ENCODE measurements around the gene ISLR2. TPM values are rescaled to one million over a fixed set of nuclear protein-coding genes. Genes with fewer than 3 reads are reported as not detected.
"Not testable (repeated sequence)": the region's sequence is repeated elsewhere in the genome, so short reads cannot be mapped to it uniquely, and the experiment has no call there.

Gene ISLR2
- total RNA-seq, result 113 TPM

GRCh38 chr15:74130155-74130848, at the start of gene ISLR2:
Gene ISLR2, plus strand, starts transcription at chr15:74130586. Its CDS starts 2,169 bp downstream, at chr15:74132755.
- FAIRE-seq (no peak), DNase-seq (ENCODE audit: low spot score in 2 of 2) (no peak)

GRCh38 chr15:74082450-74082849, 47.9 kb upstream of the ISLR2 start, which contains the start of gene GOLGA6A:
Gene GOLGA6A, minus strand, starts transcription at chr15:74082550. Its CDS starts 41 bp downstream, at chr15:74082509.
- DNase-seq (ENCODE audit: low spot score in 2 of 2), result not testable (repeated sequence)

GRCh38 chr15:74094567-74094966, 35.8 kb upstream of the ISLR2 start:
- not testable (repeated sequence) for FAIRE-seq; DNase-seq (ENCODE audit: low spot score in 2 of 2)

More at GRCh38 chr15:74082450-74082849, 47.9 kb upstream of the ISLR2 start, which contains the start of gene GOLGA6A:
- not testable (repeated sequence) for FAIRE-seq

GRCh38 chr15:74095610-74096009, 34.8 kb upstream of the ISLR2 start:
- not testable (repeated sequence) for FAIRE-seq; DNase-seq (ENCODE audit: low spot score in 2 of 2)

GRCh38 chr15:74096753-74097474, 33.5 kb upstream of the ISLR2 start:
- not testable (repeated sequence) for FAIRE-seq; DNase-seq (ENCODE audit: low spot score in 2 of 2)

- DNase-seq (ENCODE audit: low spot score in 2 of 2), result peak; percentile 68 to 88
- not testable (repeated sequence) for FAIRE-seq
These were observed 30.2 kb upstream of the ISLR2 start for GRCh38 chr15:74099963-74100733.

- FAIRE-seq, result no peak
- no peak for DNase-seq (ENCODE audit: low spot score in 2 of 2)
These were observed 22.3 kb upstream of the ISLR2 start for GRCh38 chr15:74108111-74108510.

GRCh38 chr15:74108611-74109010, 21.8 kb upstream of the ISLR2 start:
- DNase-seq (ENCODE audit: low spot score in 2 of 2); FAIRE-seq: not testable (repeated sequence)

GRCh38 chr15:74109713-74110112, 20.7 kb upstream of the ISLR2 start:
- FAIRE-seq (no peak), DNase-seq (ENCODE audit: low spot score in 2 of 2) (no peak)

- DNase-seq (ENCODE audit: low spot score in 2 of 2) (no peak), FAIRE-seq (no peak)
These were observed 10.0 kb upstream of the ISLR2 start for GRCh38 chr15:74120426-74120825.

GRCh38 chr15:74121039-74121438, 9.3 kb upstream of the ISLR2 start:
- FAIRE-seq (no peak), DNase-seq (ENCODE audit: low spot score in 2 of 2) (no peak)

- DNase-seq (ENCODE audit: low spot score in 2 of 2) (no peak), FAIRE-seq (no peak)
These were observed 8.5 kb upstream of the ISLR2 start for GRCh38 chr15:74121858-74122257.

GRCh38 chr15:74122403-74123130, 7.8 kb upstream of the ISLR2 start:
- FAIRE-seq (no peak), DNase-seq (ENCODE audit: low spot score in 2 of 2) (no peak)

- FAIRE-seq (no peak), DNase-seq (ENCODE audit: low spot score in 2 of 2) (no peak)
These were observed 7.3 kb upstream of the ISLR2 start for GRCh38 chr15:74123131-74123429.

GRCh38 chr15:74123658-74124057, 6.7 kb upstream of the ISLR2 start:
- no peak for FAIRE-seq
- no peak for DNase-seq (ENCODE audit: low spot score in 2 of 2)

GRCh38 chr15:74124196-74124595, 6.2 kb upstream of the ISLR2 start:
- DNase-seq (ENCODE audit: low spot score in 2 of 2), result no peak
- no peak for FAIRE-seq

GRCh38 chr15:74124759-74125158, 5.6 kb upstream of the ISLR2 start:
- FAIRE-seq, result no peak
- no peak for DNase-seq (ENCODE audit: low spot score in 2 of 2)

- no peak for FAIRE-seq
These were observed 3.0 kb upstream of the ISLR2 start for GRCh38 chr15:74127255-74127953.

GRCh38 chr15:74127954-74128784, 2.2 kb upstream of the ISLR2 start:
- DNase-seq (ENCODE audit: low spot score in 2 of 2), result no peak
- no peak for FAIRE-seq

More at GRCh38 chr15:74127255-74127953, 3.0 kb upstream of the ISLR2 start:
- peak; percentile 71 to 85 for DNase-seq (ENCODE audit: low spot score in 2 of 2)

Data from frontal cortex (tissue), 4 donors.